ENCODE results near the gene TRAF3IP1. TPM values are rescaled to one million over a fixed set of nuclear protein-coding genes. Genes with fewer than 3 reads are reported as not detected.
A peak's percentile ranks its signal among the peaks of the same experiment; 100 is the strongest.

TRAF3IP1 gene
- total RNA-seq, 1 donor from 2014 or later = 19.3 TPM

DNA sequence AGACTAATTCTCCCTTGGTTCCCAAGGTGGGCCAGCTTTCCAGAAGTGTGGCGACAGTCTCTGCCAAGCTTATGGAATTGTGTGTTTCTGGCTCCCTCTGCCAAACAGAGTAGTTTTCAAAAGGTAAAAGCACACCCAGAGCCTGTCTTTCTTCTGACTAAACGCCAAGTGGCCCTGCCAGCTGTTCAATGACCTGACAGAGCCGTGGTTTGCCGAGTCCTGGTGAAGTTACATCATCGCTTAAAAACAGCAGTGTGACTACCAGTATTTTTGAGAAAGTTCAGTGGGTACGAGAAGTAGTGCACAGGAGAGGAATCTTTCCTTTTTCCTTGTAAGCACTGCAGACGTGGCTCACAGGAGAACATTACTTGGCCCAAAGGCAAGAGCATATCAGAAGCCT is 33.8 kb upstream of the TRAF3IP1 start:
- Mint-ChIP-seq H3K27ac (ENCODE audit: unreplicated experiment) (no peak overlapping the region), H3K9me3 (no peaks in the 10 kb centered on the region), H3K36me3 (ENCODE audit: low read depth) (no peaks in the 10 kb centered on the region), H3K4me1 (peaks cover 52% of the 10 kb centered on the region), H3K27me3 (ENCODE audit: low read depth) (no peaks in the 10 kb centered on the region), H3K4me3 (peak overlapping the region; percentile 85)
- DNase-seq (ENCODE audit: low read depth, low spot score) = no peak
- TF ChIP-seq, protein P1, sequence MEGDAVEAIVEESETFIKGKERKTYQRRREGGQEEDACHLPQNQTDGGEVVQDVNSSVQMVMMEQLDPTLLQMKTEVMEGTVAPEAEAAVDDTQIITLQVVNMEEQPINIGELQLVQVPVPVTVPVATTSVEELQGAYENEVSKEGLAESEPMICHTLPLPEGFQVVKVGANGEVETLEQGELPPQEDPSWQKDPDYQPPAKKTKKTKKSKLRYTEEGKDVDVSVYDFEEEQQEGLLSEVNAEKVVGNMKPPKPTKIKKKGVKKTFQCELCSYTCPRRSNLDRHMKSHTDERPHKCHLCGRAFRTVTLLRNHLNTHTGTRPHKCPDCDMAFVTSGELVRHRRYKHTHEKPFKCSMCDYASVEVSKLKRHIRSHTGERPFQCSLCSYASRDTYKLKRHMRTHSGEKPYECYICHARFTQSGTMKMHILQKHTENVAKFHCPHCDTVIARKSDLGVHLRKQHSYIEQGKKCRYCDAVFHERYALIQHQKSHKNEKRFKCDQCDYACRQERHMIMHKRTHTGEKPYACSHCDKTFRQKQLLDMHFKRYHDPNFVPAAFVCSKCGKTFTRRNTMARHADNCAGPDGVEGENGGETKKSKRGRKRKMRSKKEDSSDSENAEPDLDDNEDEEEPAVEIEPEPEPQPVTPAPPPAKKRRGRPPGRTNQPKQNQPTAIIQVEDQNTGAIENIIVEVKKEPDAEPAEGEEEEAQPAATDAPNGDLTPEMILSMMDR (conservative IDR thresholded peaks at IDR 0.05) = no peak

DNA sequence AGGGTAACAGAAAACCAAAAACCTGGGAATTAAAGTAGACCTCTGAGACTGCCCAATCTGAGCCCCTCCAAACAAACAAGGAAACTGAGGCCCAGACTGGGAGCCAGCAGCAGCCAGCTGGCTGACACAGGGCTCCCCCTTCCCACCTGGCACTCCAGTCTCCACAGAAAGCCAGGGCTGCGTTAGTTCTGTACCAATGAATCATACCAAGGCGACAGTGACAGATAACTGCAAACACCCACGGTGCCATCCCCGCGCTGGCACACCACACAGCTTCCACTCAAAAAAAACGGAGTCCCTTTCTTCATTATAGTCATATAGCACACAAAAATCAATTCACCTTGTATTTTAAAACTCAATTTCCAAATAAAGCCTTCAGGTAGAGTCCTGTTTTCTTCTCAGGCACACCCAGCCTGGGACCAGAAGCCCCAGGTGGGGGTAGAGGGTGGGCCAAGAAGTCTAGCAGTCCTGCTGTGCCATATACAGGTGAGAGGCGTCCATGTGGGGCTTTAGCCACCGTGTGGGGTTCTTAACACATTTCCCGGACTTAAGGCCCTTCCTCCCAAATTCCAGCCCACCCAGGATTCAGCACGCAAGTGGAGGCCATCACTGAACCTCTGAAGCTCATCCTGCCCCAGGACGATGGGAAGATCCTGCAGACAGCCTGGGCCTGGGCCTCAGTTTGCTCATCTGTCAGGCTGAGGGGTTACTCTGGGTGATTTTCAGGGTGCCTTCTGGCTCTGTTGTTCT is 33.2 kb upstream of the TRAF3IP1 start:
- Mint-ChIP-seq H3K27me3 (ENCODE audit: low read depth) (no peaks in the 10 kb centered on the region), H3K9me3 (no peaks in the 10 kb centered on the region), H3K27ac (ENCODE audit: unreplicated experiment) (no peak overlapping the region), H3K36me3 (ENCODE audit: low read depth) (no peaks in the 10 kb centered on the region), H3K4me3 (peak overlapping the region; percentile 85), H3K4me1 (peaks cover 52% of the 10 kb centered on the region)
- no peak for DNase-seq (ENCODE audit: low read depth, low spot score)
- TF ChIP-seq, protein P1 (conservative IDR thresholded peaks at IDR 0.05) = no peak

DNA sequence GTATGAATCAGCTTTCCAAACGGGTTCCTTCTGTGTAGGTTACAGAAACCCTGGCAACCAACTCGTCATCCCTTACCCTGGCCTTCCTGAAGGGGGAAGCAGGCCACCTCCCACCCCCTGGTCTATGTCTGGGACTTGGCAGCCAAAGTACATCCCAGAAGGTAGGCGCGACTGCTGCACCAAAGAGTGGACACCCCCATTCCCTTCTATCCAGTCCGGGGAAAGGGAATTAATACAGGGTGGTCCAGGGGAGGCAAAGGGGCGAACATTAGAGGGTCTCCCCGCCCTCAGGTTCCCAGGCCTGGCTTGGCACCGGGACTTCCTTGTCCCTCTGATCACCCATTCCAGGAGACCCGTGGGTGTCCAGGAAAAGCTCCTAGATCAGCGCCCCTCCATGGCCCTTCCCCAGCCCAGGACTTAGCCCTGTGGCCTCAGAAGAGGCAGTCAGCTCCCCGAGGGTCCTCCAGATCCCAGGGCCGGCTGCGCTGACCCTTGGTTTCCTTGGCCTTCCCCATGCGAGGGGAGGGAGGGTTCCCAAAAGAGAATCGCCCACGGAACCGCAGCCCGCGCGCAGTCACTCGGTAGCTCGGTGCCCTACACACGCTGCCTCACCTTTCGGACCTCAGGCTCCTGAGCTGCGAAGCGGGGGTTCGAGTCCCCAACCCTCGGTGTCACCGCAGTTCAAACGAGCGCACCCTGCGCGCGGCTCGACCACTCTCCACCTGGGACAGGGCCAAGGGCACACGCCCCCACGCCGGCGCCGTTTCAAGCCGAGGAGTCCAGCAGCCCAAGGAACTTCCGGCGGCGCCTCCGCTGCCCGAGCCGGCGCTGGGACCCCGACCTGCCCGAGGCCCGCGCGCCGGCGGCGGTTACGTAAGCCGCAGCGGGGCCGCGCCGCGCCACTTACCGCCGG is 32.3 kb upstream of the TRAF3IP1 start, which contains the start of gene PER2:
Gene PER2, minus strand, starts transcription at position 874 of the 913 bp plus-strand sequence. CDS start 10,674 bp downstream, outside the sequence.
- peak within 1 kb of the TSS; percentile 70 for H3K27ac Mint-ChIP-seq (ENCODE audit: unreplicated experiment)
- H3K27me3 Mint-ChIP-seq (ENCODE audit: low read depth) = no peaks in the 10 kb centered on the region
- peak within 1 kb of the TSS; percentile 94 for H3K4me3 Mint-ChIP-seq
- peaks cover 52% of the 10 kb centered on the region for H3K4me1 Mint-ChIP-seq
- no peaks in the 10 kb centered on the region for H3K9me3 Mint-ChIP-seq
- no peak for DNase-seq (ENCODE audit: low read depth, low spot score)
- no peaks in the 10 kb centered on the region for H3K36me3 Mint-ChIP-seq (ENCODE audit: low read depth)
- TF ChIP-seq, protein P1 (conservative IDR thresholded peaks at IDR 0.05) = peak; percentile 30

DNA sequence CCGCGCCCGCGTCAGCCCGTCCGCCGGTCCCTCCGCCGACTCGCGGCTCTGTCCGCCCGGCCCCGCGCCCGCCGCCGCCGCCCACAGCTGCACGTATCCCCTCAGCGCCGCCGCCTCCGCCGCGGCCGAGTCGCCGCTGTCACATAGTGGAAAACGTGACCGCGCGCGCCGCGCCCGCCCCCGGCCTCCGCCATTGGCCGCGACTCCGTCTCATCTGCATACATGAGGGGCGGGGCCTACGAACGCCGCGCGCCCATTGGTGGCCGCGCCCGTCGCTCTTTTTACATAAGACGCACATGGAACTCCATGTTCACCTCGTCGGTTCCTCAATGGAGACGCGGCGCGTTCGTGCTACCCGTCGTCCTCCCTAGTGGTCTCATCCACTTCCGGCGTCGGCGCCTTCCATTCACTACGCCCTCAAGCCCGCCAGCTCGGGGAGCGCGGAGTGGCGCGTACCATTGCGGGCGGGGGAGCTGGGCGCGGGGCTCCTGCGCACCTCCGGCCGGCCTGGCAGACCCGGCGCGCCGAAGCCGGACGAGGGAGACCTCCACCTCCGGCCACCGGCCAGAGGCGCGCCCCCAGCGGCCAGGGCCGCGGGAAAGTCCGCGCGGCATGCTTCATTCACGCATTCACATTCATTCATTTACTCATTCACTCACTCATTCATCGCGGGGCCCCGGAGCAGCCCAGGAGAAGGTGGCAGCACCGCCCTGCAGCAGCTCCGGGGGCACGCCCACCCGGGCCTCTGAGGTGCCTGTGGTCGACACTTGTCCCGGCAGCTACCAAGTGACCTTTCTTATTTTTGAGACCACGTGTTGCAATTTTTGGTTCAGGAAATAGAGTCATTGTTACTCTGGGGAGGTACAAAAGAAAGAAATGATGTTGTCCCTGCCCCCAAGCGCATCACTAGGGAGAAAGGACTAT is 31.4 kb upstream of the TRAF3IP1 start:
- no peaks in the 10 kb centered on the region for H3K27me3 Mint-ChIP-seq (ENCODE audit: low read depth)
- no peaks in the 10 kb centered on the region for H3K36me3 Mint-ChIP-seq (ENCODE audit: low read depth)
- DNase-seq (ENCODE audit: low read depth, low spot score) = peak; percentile 96
- no peaks in the 10 kb centered on the region for H3K9me3 Mint-ChIP-seq
- peak overlapping the region; percentile 94 for H3K4me3 Mint-ChIP-seq
- TF ChIP-seq, protein P1 (conservative IDR thresholded peaks at IDR 0.05) = peak; percentile 54
- peaks cover 52% of the 10 kb centered on the region for H3K4me1 Mint-ChIP-seq
- H3K27ac Mint-ChIP-seq (ENCODE audit: unreplicated experiment) = peak overlapping the region; percentile 70

DNA sequence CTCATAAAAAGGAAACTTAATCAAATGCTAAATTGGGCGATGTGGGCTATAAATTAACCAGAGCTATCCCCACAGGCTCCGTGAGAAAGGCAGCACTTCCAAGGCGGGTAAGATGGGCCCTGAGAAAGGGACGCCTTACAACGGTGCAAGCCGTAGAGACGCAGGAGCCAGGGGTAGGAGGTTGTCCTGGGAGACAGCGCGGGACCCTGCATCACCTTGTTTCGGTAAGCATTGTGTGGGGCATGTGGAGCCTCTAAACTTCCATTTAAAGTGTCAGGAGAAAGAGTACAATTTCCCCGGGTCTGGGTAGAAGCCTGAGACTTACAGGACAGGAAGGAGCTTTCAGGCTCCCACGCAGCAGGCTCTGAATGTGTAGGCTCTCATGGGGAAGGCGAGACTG is 30.7 kb upstream of the TRAF3IP1 start:
- TF ChIP-seq, protein P1 (conservative IDR thresholded peaks at IDR 0.05) = no peak
- Mint-ChIP-seq H3K27ac (ENCODE audit: unreplicated experiment) (peak overlapping the region; percentile 70), H3K4me3 (peak overlapping the region; percentile 94), H3K4me1 (peaks cover 49% of the 10 kb centered on the region), H3K9me3 (no peaks in the 10 kb centered on the region), H3K27me3 (ENCODE audit: low read depth) (no peaks in the 10 kb centered on the region), H3K36me3 (ENCODE audit: low read depth) (no peaks in the 10 kb centered on the region)
- no peak for DNase-seq (ENCODE audit: low read depth, low spot score)
